GM19455 (cell line): Measurements from ENCODE around the gene LRP3.
"Not testable (repeated sequence)": the region's sequence is repeated elsewhere in the genome, so short reads cannot be mapped to it uniquely, and the experiment has no call there.

Experiments
- ATAC-seq: cut with Tn5 transposase; IDR thresholded peaks from one replicate; pipeline ENCODE4 v1.9.1; 2021; ENCODE audit not compliant: unreplicated experiment

Gene LRP3

DNA sequence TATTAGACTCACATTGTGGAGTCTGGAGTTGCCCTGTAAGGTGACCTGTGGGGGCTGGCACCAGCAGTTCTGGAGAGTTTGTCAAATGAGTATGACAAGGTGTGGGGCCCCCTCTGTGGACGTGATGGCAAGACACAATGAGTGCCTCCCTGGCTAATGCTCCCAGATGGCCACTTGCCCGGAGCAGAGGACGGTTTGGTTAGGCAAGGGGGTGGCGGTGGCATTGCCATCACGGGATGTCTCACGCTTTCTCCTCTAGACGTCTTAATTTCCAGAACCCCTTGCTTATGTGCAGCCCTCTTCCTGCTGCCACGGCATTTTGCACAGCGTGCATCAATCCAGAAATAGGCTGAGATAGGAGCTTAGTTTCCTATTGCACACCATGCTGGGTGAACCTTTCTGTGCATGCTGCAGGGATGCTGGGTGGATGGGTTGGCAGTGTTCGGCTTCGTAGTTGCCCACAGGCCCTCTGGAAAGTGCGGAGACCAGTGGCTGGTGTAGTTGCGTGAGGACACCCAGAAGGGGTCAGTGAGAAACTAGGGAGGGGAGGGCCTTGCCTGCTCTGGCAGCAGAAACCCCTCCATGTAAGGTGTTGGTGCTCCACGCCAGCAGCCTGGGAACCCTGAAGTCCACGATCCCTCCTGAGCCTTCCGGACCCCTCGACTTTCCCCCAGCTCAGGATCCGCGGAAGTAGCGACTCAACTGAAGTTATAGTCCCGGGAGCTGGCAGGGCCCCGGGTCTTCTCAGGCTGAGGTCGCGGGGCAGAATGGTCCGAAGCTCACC is 18.1 kb upstream of the LRP3 start:
- ATAC-seq, result peak; percentile 5

DNA sequence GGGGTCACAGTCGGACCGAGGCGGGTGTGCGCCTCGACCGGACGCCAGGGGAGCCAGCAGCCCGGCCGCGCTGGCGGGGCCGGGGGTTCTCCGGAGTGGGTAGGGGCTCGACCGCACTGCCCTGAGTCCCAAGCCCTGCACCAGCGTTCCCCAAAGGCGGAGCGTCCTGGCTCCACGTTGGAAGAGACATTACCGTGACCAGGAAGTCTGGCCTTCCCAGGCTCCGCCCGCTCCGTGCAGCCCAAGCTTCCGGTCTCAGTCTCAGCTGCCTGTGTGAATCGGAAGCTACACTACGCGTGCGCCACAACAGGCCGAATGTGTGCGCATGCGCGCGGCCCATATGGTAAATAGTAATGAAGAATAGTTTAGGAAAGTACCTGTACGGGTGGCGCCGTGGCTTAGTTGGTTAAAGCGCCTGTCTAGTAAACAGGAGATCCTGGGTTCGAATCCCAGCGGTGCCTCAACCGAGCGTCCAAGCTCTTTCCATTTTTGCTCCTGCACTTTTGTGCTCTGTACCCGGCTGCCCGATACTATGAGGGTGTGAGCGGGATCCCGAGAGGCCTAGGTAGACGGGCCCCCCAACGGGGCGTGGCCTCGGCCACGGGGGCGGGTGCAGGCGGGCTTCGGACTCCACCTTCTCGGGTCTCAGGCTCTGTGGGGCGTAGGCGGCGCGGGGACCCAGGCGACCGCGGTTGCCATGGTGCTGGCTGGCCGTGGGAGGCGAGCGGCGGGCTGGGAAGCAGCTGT is 17.3 kb upstream of the LRP3 start:
- peak; percentile 76 for ATAC-seq

- no peak for ATAC-seq
These were observed 16.6 kb upstream of the LRP3 start for GRCh38 chr19:33177417-33177979.

- no peak for ATAC-seq
These were observed 7.5 kb upstream of the LRP3 start for GRCh38 chr19:33186431-33187182.

DNA sequence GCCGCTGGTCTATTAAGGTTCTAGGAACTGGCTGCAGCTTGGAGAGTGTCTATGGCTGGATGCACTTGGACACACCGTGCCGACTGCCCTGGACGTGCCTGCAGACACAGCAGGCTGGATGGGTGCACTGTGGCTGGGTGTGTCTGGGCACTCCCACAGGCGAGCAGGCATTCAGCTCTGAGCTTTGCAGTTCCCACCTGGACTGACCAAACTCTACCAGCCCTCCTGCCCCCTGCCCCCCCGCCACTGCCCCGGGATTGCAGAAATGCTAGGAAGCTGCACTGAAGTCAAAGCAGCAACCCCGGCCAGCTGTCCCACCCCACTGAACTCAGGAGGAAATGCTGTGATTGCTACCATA is 7.0 kb upstream of the LRP3 start:
- ATAC-seq, result no peak

DNA sequence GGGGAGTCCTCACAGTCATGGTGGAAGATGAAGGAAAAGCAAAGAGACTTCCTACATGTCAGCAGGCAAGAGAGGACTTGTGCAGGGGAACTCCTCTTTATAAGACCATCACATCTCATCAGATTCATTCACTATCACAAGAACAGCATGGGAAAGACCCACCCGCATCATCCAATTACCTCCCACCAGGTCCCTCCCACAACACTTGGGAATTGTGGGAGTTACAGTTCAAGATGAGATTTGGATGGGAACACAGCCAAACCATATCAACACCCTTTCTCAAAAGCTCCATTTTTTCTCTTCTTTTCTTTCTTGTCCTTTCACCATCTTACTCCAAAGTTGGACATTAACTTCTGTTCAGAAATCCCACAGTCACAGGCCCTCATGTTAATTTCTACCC is 4.7 kb upstream of the LRP3 start:
- ATAC-seq, result no peak

DNA sequence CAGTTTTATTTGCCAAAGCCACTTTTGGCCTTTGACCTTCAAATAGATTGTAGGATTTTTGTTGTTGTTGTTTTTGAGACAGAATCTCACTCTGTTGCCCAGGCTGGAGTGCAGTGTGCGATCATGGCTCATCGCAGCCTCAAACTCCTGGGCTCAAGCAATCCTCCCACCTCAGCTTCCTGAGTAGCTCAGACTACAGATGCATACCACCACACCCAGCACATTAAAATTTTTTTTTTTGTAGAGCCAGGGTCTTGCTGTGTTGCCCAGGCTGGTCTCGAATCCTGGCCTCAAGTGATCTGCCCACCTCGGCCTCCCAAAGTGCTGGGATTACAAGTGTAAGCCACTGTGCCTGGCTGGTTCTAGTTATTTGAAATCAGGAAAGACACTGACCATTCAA is 3.0 kb upstream of the LRP3 start:
- ATAC-seq, result not testable (repeated sequence)

GRCh38 chr19:33191501-33191900 is 2.6 kb upstream of the LRP3 start:
- ATAC-seq, result no peak

GRCh38 chr19:33192010-33192409 is 2.1 kb upstream of the LRP3 start:
- no peak for ATAC-seq

- ATAC-seq, result no peak
These were observed 763 bp upstream of the LRP3 start for GRCh38 chr19:33193269-33193864.

DNA sequence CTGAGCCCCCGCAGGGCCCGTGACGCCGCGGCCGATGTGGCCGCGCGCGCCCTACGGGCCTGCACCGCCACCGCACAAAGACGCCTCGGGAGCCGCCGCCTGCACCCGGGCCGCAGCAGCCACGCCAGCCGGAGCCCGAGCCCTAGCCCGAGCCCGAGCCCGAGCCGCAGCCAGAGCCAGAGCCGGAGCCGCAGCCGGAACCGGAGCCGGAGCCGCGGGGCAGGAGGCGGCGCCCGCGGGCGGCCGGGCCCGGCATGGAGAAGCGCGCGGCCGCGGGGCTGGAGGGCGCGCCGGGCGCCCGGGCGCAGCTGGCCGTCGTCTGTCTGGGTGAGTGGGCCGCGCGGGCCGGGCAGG is 379 bp downstream of the LRP3 start:
- ATAC-seq, result no peak

DNA sequence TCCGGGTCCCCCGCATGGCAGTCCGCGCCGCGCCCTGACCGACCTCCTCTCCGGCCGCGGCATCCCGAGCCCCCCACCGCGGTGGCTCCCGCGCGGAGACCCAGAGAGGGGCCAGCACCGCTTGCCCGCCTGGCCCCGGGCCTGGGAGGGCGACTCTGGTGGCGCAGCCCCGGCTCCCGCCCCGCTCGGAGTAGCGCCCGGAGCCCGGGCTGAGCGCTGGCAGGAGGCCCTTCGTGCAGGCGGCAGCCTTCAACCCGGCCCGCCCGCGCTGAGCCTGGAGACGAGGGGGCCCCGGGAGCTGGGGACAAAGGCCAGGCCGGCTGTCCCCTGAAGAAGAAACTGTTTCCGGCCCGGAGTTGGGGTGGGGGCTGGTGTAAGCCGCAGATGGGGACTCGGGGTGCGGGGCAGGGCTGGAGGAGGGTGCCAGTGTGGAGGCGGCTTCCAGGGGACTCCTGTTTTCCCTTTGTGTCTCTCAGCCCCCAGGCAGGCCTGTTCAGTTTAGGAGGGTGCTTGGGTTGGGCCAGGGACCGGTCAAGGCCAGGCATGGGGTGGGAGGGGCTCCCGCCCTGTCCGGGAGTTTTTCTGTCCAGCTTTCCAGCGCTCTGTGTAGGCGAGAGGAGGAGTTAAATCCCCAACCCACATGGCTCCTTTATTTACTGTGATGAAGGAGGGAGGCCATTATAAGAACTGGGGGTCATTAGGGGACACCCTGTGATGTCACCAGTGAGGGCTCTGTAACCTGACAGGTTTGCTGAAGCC is 935 bp downstream of the LRP3 start:
- no peak for ATAC-seq

DNA sequence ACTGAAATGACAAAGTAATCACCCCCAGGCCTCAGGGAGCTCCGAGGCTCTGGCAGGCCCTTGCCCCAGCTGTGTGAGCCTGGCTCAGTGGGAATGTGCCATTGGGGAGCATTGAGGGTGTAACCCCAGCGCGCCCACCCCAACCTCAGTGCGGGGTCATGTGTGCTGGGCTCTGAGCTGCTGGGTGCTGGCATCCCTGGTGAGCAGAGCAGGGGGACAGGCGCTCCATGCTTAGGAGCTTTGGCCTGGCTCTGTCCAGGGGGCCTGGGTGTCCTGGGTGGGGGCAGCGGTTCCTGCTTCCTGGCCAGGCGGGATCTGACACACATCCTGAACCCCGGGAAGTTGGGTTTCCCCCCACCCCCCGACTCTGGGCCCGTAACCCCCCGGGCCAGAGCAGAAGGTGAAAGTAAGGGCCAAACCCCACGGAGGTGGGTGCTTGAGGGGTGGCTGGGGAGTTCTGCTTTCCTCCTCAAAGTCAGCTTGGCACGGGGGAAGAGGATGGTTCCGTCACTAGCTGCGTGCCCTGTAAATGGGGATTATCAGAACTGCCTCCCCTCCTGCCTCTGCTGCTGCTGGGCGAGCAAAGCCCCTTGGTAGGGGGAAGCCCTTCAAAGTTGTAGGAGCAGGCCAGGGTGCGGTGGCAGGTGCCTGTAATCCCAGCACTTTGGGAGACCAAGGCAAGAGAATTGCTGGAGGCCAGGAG is 1.7 kb downstream of the LRP3 start:
- no peak for ATAC-seq

- no peak for ATAC-seq
These were observed 2.5 kb downstream of the LRP3 start for GRCh38 chr19:33196446-33197193.

- no peak for ATAC-seq
These were observed 3.5 kb downstream of the LRP3 start for GRCh38 chr19:33197591-33198000.

- no peak for ATAC-seq
These were observed 4.0 kb downstream of the LRP3 start for GRCh38 chr19:33198169-33198568.

- no peak for ATAC-seq
These were observed 5.5 kb downstream of the LRP3 start for GRCh38 chr19:33199441-33200265.

GRCh38 chr19:33201473-33201872 is 7.3 kb downstream of the LRP3 start:
- ATAC-seq, result no peak
